HTERT RPE-1 (cell line): ENCODE results near the gene APOL6.
"Not testable (repeated sequence)": the region's sequence is repeated elsewhere in the genome, so short reads cannot be mapped to it uniquely, and the experiment has no call there.

Experiments used
- in situ Hi-C: fragments of 300-500 bp; cut with MboI; formaldehyde crosslinking; loops from 4 replicates; pipeline ENCODE4 v1.14.3; 2020; ENCODE audit warnings: low sequenced_read_pairs

APOL6 gene

GRCh38 chr22:35674335-35674734 lies 26.1 kb downstream of the APOL6 start:
- in situ Hi-C loops: no loop called here

- in situ Hi-C loops: not testable (repeated sequence)
These were observed 27.8 kb downstream of the APOL6 start for GRCh38 chr22:35676065-35676464.

GRCh38 chr22:35677460-35678187 lies 29.4 kb downstream of the APOL6 start:
- in situ Hi-C loops: no loop called here

GRCh38 chr22:35678836-35679235 lies 30.6 kb downstream of the APOL6 start:
- in situ Hi-C loops: no loop called here

- in situ Hi-C loops: not testable (repeated sequence)
These were observed 31.2 kb downstream of the APOL6 start for GRCh38 chr22:35679492-35679891.

GRCh38 chr22:35681454-35682052 lies 33.3 kb downstream of the APOL6 start:
- in situ Hi-C loops: no loop called here

GRCh38 chr22:35683560-35683959 lies 35.3 kb downstream of the APOL6 start:
- in situ Hi-C loops: no loop called here

GRCh38 chr22:35684270-35684700 lies 36.0 kb downstream of the APOL6 start:
- in situ Hi-C loops: no loop called here

GRCh38 chr22:35684732-35685131 lies 36.5 kb downstream of the APOL6 start:
- in situ Hi-C loops: no loop called here

GRCh38 chr22:35685731-35686130 lies 37.5 kb downstream of the APOL6 start:
- in situ Hi-C loops: no loop called here

GRCh38 chr22:35686298-35686697 lies 38.1 kb downstream of the APOL6 start:
- in situ Hi-C loops: no loop called here

GRCh38 chr22:35687461-35687860 lies 39.2 kb downstream of the APOL6 start:
- in situ Hi-C loops: no loop called here

GRCh38 chr22:35688913-35689675 lies 40.8 kb downstream of the APOL6 start:
- in situ Hi-C loops: no loop called here

GRCh38 chr22:35690001-35690400 lies 41.8 kb downstream of the APOL6 start:
- in situ Hi-C loops: no loop called here

GRCh38 chr22:35695202-35695601 lies 47.0 kb downstream of the APOL6 start:
- in situ Hi-C loops: no loop called here

GRCh38 chr22:35697142-35697541 lies 48.9 kb downstream of the APOL6 start:
- in situ Hi-C loops: no loop called here

GRCh38 chr22:35699852-35700251 lies 51.6 kb downstream of the APOL6 start:
- in situ Hi-C loops: not testable (repeated sequence)

GRCh38 chr22:35703861-35704584 lies 55.8 kb downstream of the APOL6 start:
- in situ Hi-C loops: no loop called here

- in situ Hi-C loops: no loop called here
These were observed 56.9 kb downstream of the APOL6 start for GRCh38 chr22:35705141-35705540.

GRCh38 chr22:35708453-35708852 lies 60.2 kb downstream of the APOL6 start:
- in situ Hi-C loops: no loop called here

GRCh38 chr22:35708917-35709316 lies 60.7 kb downstream of the APOL6 start:
- in situ Hi-C loops: no loop called here
